Activated CD4-positive, CD25-positive, alpha-beta regulatory T cell treated with anti-CD3 and anti-CD28 coated beads, Interleukin-2, amount 50 U/mL, for 24 hours (primary cell): ENCODE results near the gene CNRIP1.

Experiments
- ATAC-seq, 2 donors: fragments of 150-1000 bp; cut with Tn5 transposase; one replicate each; pipeline ENCODE4 v1.10.0; 2021; ENCODE audit warnings: mild to moderate bottlenecking in 1 of 2, moderate library complexity in 1 of 2

CNRIP1 gene

GRCh38 chr2:68292108-68292710 is 27.5 kb downstream of the CNRIP1 start:
- peak in 1 of 2 donors; percentile 43 for ATAC-seq

DNA sequence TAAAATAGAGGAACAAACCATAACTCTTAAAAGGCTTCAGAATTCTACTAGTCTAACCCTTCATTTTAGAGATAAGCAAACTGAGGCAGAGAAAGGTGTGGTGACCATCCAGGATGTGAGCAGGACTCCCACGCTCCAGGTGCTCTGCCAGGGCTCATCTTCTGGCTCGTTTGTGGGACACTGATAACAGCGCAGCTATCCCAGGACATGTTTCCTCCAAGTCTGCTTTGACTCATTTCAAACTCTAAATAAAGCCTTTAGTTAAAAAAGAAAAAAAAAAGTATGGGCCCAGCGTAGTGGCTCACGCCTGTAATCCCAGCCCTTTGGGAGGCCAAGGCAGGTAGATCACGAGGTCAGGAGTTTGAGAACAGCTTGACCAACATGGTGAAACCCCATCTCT is 28.4 kb downstream of the CNRIP1 start:
- ATAC-seq, result no peak

GRCh38 chr2:68290901-68291300 is 28.8 kb downstream of the CNRIP1 start:
- ATAC-seq, result no peak

DNA sequence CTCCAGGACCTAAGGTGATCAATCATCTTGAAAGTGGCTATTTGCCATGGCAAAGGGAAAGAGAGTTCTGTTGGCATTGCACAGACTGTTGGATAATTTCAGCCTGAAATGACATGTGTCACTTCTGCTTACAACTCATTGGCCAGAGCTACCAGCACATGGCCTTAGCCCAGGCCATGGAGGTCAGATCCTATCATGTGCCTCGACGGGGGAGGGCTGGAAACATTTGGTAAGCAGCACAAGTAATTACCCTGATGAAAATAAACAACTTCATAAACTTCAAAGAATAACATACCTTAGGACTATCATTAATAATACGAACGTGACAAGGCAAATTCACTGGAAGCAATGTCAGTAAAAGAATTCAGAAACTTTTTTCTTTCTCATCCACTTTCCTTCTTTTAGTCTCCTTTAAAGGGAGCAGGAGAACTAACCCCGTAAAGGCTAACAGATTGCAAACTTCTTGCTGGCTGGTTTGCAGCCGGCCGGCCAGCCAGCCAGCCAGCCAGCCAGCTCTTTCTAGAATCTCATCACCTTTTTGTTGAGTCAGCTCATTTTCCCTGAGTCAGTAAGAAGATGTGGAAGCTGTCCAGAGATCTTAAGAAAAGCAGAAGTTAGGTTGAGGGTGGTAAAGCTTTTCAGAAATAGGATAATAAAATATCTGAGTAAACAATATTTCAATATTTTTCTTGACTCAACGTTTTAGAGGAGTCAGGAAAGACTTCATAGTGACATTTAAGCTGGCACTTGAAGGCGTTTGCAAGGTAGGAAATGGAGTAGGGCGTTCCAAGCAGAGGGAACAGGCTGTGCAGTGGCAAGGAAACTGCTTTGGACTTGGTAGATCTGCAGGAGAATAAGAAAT is 31.9 kb downstream of the CNRIP1 start:
- ATAC-seq, result no peak

DNA sequence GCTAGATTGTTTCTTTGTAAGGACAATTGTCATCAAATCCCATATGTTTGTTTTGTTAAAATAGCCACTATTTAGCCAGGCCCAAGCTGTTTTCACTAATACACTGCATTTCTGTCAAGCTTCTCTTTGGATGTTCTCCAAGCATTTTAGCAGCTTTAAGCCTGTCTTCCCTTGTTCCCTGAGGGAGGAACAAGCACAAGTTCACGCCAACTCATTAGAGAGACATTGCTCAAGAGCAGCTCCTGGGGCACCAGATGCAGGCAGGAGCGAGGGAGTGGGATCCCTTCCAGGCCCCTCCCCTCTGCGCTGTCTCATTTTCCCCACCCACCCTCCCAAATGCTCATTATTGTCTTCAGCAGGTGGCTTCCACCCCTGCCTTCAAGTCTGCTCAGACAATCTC is 34.9 kb downstream of the CNRIP1 start:
- ATAC-seq, result no peak

GRCh38 chr2:68283419-68283812 is 36.3 kb downstream of the CNRIP1 start:
- ATAC-seq, result no peak

DNA sequence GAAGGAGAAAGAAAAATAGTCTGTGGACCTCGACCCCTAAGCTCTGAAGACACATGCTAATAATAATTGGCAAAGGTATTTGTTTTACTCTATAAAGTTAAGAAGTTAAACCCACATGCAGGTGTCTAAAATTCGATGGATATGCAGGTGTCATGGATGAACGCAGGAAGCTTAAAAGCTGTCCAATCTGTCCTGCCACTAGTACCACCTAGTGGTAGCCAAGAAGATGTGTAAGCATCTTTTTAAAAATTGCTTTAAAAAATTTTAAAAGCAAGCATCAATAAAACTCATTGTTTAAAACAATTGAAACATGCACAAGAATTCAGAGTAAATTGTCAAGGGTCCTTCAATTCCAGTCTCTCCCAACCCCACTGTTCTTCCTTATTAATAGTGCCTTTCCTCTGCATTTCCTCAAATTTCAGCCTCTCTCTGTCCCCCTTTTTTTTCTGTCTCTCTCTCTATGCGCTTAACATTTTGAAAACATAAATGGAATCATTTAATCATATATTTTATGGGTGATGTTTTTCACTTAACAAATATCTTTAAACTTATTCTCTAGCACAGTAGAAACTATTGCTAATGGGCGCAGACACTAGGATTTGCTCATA is 36.8 kb downstream of the CNRIP1 start:
- ATAC-seq, result no peak

DNA sequence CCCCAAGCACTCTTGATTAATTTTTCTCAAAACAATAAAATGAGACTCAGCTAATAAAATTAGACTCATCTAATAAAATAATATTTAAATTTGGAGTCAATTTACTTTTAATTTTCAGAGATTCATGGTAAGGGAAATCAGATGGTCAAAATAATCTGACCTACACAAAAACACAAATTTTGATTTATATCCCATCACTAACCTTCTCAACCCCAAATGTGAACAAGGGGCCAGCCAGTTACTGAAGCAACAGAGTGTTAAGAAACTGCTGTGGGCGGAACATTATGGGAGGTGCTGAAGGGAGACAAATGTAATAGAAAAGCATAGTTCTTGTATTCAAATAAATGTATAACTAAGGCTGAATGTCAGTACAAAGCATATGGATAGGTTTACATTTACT is 39.0 kb downstream of the CNRIP1 start:
- ATAC-seq, result no peak

DNA sequence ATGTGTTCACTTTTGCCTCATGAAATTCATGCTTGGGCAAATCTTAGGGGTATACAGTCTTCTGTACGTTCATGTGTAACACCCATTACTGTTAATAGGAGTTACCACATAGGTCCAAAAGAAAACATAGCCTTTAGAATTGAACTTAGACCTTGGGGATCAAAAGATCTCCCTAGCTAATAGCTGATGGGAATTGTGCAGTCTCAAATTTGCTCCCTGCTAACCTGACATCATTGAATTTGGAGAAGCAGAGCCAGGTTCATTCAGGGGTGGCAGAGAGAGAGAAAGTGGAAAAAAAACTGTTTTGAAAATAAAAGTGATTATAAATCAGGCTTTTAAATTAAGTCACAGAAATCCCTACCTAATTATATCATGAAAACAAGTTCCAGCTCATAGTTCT is 39.4 kb downstream of the CNRIP1 start:
- no peak for ATAC-seq

DNA sequence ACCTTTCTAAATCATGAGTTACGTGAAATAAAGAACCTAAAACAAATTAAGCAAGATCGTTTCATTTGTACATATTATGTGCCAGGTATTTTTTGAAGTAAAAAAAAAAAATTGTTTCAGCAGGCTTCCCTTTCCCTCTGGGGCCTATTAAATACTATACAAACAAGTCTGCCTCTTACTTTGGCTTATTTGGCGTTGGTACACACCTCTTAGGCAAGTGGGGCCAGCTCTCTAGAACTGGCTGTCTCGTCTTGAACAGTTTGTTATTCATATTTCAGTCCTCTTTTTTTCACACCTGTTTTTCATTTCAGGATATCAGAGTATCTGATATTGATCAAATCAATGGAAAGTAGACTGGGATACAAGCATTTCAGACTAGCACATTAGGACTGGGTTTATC is 40.1 kb downstream of the CNRIP1 start:
- ATAC-seq, result no peak

- no peak for ATAC-seq
Observed at GRCh38 chr2:68278169-68278568, 41.6 kb downstream of the CNRIP1 start.

- no peak for ATAC-seq
Observed at GRCh38 chr2:68274022-68274421, 45.7 kb downstream of the CNRIP1 start.

- no peak for ATAC-seq
Observed at GRCh38 chr2:68272246-68272994, 47.3 kb downstream of the CNRIP1 start.

GRCh38 chr2:68266655-68267054 is 53.1 kb downstream of the CNRIP1 start:
- no peak for ATAC-seq

DNA sequence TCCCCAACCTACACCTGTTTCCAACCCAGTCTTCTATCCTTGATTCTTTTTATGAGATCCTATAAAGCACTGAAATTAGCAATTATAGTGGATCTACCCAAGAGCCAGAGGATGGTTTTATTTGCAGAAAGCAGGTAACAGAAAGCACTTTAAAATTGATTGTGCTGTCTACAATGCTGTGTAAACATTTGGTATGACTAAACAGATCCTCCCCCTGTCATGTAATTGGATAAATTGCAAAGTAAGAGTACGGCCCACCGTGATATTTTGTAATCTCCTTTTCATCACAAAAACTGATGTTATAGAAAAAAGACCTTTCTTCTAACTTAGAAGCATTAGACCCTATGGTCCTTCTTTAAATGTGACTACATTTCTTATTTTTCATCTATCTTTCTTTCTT is 56.1 kb downstream of the CNRIP1 start:
- no peak for ATAC-seq

- no peak for ATAC-seq
Observed at GRCh38 chr2:68258851-68259250, 60.9 kb downstream of the CNRIP1 start.

GRCh38 chr2:68256093-68256450 is 63.7 kb downstream of the CNRIP1 start:
- no peak for ATAC-seq

DNA sequence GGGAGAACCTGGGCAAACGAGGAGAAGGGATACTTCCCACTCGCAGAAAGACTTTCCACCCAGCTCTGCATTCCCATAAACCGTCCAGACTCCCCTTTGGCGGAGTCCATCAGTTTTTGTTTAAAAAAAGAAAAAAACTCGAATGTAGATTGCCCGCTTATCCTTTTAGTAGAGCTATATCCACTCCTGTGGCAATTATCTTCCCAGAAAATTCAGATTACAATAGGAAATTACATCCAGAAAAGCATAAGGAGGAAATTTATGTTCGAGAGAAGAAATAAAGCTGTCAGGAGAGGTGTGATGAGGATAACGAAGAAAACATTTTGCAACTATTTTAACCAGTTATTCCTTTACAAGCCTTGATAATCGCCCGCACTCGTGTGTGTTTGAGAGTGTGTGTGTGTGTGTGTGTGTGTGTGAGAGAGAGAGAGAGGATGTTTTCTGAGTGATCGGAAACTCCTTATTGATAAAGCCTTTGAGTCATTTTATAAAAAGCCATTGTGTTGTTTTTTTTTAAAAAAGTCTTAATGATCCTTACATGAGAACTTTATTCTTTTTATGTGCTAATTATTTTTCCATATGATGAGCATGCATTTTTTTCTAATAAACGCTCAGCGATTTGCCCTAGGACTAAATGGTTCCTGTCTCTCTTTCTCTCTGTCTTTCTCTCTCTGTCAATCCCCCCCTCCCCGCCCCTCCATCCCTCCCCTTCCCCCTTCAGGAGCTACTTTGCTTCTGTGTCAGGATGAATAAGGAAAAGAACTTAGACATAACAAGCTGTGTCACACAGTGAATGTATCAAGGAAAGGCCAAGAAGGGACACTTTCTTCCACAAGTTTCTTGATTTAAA is 66.3 kb downstream of the CNRIP1 start:
- ATAC-seq, result no peak

- peak; percentile 90 to 92 for ATAC-seq
Observed at GRCh38 chr2:68252400-68253218, 67.1 kb downstream of the CNRIP1 start, which contains the start of gene PPP3R1. Gene PPP3R1, minus strand, starts transcription at chr2:68252532. Its CDS starts 405 bp downstream, at chr2:68252127.

DNA sequence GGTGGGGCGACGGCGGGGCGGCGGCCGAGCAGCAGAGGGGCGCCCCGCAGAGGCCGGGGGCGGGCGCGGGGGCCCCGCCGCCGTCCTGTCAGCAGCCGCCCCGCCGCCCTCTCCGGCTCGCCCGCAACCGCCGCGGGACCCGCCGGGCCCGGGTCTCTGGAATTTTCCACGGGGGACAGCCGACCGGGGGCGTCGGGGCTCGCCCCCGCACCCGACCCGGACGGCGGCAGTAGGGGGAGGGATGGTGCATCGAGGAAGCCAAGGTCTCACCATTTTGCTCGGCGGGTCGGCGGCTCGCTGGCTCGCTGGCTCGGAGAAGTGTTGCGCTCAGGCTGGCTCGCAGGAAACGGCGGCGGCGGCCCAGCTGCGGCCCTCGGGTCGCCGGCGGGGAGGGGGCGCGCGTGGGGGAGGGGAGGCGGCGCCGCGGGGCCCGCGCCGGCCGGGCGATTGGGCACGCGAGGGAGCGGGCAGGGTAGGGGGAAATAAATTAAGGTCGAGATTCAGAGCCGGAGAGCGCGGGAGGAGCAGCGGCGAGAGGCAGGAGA is 67.8 kb downstream of the CNRIP1 start:
- ATAC-seq, result peak; percentile 1 to 2
